Ascending aorta (tissue), 2 donors: ENCODE data around the gene GLIPR1. TPM values are rescaled to one million over a fixed set of nuclear protein-coding genes. Genes with fewer than 3 reads are reported as not detected.
"Not testable (repeated sequence)": the region's sequence is repeated elsewhere in the genome, so short reads cannot be mapped to it uniquely, and the experiment has no call there.

Experiments used
- DNase-seq, 2 donors: peaks; one replicate each; pipeline ENCODE4 v3.0.0-alpha.2; 2019; ENCODE audit warnings: low spot score in 2 of 2
- H3K27ac ChIP-seq, 2 donors: fragments of 200-600 bp; sonication (generic); one replicate each; pipeline ENCODE4 v1.5.1; 2016 to 2017; ENCODE audit warnings: mild to moderate bottlenecking in 1 of 2
- H3K27me3 ChIP-seq: fragments of 200-600 bp; sonication (generic); one replicate; pipeline ENCODE4 v1.5.1; 2017
- H3K36me3 ChIP-seq, 2 donors: fragments of 200-600 bp; sonication (generic); one replicate each; pipeline ENCODE4 v1.5.1; 2016
- H3K4me1 ChIP-seq, 2 donors: fragments of 200-600 bp; sonication (generic); one replicate each; pipeline ENCODE4 v1.5.1; 2016 to 2017; ENCODE audit warnings: mild to moderate bottlenecking in 1 of 2
- H3K4me3 ChIP-seq, 2 donors: fragments of 200-600 bp; sonication (generic); one replicate each; pipeline ENCODE4 v1.5.1; 2016 to 2017; ENCODE audit warnings: mild to moderate bottlenecking in 1 of 2
- H3K9me3 ChIP-seq, 2 donors: fragments of 200-600 bp; sonication (generic); one replicate each; pipeline ENCODE4 v1.5.1; 2016
- intact Hi-C: fragments of 100-400 bp; cut with DNase I; formaldehyde crosslinking; loops from one replicate; pipeline ENCODE4 v1.15.1; 2023
- total RNA-seq: library from RNA; depleted of rRNA; stranded (reverse); fragments of >200 nt; gene quantifications from one replicate; pipeline ENCODE4 v1.1.0, GENCODE V29; 2016
- TF ChIP-seq, protein P1 (sequence below), 3 experiments: fragments of 200-600 bp in 2 of 3; fragments of 450-650 bp in 1 of 3; sonication (generic) in 2 of 3; IDR thresholded peaks; one replicate each; pipeline ENCODE4 v1.5.1; 2016 to 2019; ENCODE audit warnings: antibody characterized with exemption in 3 of 3, mild to moderate bottlenecking in 1 of 3, moderate library complexity in 1 of 3

The GLIPR1 gene
- total RNA-seq, 1 donor from 2014 or later = 43.9 TPM

DNA sequence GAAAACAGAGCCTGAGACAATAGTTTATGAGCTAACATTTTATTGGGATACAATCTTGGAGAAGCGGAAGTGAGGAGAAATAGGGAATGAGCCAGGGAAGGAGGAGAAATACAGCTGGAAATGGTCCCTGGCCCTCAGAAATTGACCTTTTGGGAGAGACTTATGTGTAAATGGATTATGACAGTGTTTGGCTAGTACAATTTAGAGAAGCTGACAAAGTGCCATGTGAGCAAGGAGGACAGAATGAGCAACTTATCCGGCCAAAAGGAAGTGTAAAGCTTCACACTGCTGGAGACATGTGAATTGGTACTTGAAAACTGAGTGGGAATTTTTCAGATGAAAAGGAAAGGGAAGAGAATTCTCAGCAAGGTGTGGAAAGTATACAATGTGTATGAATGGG, 2.9 kb downstream of the GLIPR1 start:
- intact Hi-C loops = loop anchor here (5.0 kb wide), 1 partner anchor 1279 kb away; the partner anchor contains the start of gene ZDHHC17
- peak overlapping the region; percentile 66 to 75 for H3K4me3 ChIP-seq

DNA sequence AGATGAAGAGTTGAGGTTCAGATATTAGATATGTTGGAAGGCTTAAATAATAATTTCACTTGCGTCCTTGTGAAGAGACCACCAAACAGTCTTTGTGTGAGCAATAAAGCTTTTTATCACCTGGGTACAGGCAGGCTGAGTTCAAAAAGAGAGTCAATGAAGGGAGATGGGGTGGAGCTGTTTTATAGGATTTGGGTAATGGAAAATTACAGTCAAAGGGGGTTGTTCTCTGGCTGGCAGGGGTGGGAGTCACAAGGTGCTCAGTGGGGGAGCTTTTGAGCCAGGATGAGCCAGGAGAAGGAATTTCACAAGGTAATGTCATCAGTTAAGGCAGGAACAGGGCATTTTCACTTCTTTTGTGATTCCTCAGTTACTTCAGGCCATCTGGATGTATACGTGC, 3.9 kb downstream of the GLIPR1 start:
- Histone ChIP-seq H3K36me3 (peaks cover 0 to 13% of the 10 kb centered on the region in 2 donors), H3K27ac (peak overlapping the region; percentile 88 to 90), H3K4me3 (peak overlapping the region; percentile 66 to 75), H3K4me1 (peaks cover 8 to 43% of the 10 kb centered on the region in 2 donors)
- H3K9me3 ChIP-seq, DNase-seq, H3K27me3 ChIP-seq: not testable (repeated sequence)
- intact Hi-C loops = loop anchor here (5.0 kb wide), 1 partner anchor 1278 kb away; the partner anchor contains the start of gene ZDHHC17

More for the DNA sequence above, 2.9 kb downstream of the GLIPR1 start:
- Histone ChIP-seq H3K36me3 (peaks cover 0 to 9% of the 10 kb centered on the region in 2 donors), H3K27me3 (no peaks in the 10 kb centered on the region), H3K4me1 (peaks cover 8 to 34% of the 10 kb centered on the region in 2 donors), H3K27ac (peak overlapping the region; percentile 88 to 90), H3K9me3 (no peaks in the 10 kb centered on the region)
- TF ChIP-seq, protein P1, sequence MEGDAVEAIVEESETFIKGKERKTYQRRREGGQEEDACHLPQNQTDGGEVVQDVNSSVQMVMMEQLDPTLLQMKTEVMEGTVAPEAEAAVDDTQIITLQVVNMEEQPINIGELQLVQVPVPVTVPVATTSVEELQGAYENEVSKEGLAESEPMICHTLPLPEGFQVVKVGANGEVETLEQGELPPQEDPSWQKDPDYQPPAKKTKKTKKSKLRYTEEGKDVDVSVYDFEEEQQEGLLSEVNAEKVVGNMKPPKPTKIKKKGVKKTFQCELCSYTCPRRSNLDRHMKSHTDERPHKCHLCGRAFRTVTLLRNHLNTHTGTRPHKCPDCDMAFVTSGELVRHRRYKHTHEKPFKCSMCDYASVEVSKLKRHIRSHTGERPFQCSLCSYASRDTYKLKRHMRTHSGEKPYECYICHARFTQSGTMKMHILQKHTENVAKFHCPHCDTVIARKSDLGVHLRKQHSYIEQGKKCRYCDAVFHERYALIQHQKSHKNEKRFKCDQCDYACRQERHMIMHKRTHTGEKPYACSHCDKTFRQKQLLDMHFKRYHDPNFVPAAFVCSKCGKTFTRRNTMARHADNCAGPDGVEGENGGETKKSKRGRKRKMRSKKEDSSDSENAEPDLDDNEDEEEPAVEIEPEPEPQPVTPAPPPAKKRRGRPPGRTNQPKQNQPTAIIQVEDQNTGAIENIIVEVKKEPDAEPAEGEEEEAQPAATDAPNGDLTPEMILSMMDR (IDR thresholded peaks at IDR 0.05) = no peak
- DNase-seq = no peak

DNA sequence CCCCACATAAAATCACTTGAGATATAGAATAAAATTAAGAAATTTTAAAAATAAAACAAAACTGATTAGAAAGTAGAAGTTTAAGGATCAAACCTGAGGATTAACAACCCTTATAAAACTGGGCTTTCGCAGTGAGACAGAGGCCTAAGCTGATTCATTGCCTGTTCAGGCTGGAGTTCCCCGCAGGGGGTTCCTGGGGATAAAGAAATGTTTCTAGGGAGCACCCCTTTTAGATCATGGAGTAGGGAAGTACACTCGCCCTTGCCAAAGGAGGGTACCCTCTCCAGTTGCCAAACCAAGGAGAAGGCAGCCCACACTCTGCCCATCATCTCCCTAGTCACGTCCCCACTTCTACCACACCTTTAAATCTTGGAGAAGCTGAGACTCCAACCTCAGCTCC, 6.8 kb downstream of the GLIPR1 start:
- no peak overlapping the region for H3K4me3 ChIP-seq
- intact Hi-C loops = no loop called here
- H3K27ac ChIP-seq = no peak overlapping the region
- peaks cover 10 to 26% of the 10 kb centered on the region in 2 donors for H3K36me3 ChIP-seq
- TF ChIP-seq, protein P1 (IDR thresholded peaks at IDR 0.05) = no peak
- DNase-seq = no peak
- no peaks in the 10 kb centered on the region for H3K9me3 ChIP-seq
- peaks cover 8 to 44% of the 10 kb centered on the region in 2 donors for H3K4me1 ChIP-seq
- H3K27me3 ChIP-seq = no peaks in the 10 kb centered on the region

DNA sequence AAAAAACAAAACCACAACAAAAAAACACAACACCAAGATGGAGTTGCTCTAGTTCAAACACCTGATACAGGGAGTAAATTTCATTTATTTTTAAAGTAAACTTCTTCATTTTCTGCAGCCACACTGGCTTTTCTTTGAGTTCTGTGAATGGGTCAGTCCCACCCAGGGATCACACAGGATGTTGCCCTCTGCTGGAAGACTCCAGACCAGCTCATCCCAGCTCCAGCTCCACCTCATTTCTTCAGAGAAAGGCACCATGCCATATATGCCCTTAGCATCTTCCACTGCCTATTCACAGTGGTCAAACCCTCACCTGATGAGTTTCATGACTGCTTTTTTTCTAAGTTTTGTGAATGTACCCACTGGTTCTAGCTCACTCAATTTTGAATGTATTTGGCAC, 8.0 kb downstream of the GLIPR1 start:
- Histone ChIP-seq H3K27ac (peak overlapping the region in 1 of 2 donors; percentile 31), H3K4me3 (no peak overlapping the region), H3K36me3 (peaks cover 14 to 35% of the 10 kb centered on the region in 2 donors), H3K4me1 (peaks cover 8 to 44% of the 10 kb centered on the region in 2 donors), H3K27me3 (no peaks in the 10 kb centered on the region), H3K9me3 (no peaks in the 10 kb centered on the region)
- TF ChIP-seq, protein P1 (IDR thresholded peaks at IDR 0.05) = peak in 2 of 3 experiments; percentile 26 to 38
- intact Hi-C loops = no loop called here
- DNase-seq = no peak

DNA sequence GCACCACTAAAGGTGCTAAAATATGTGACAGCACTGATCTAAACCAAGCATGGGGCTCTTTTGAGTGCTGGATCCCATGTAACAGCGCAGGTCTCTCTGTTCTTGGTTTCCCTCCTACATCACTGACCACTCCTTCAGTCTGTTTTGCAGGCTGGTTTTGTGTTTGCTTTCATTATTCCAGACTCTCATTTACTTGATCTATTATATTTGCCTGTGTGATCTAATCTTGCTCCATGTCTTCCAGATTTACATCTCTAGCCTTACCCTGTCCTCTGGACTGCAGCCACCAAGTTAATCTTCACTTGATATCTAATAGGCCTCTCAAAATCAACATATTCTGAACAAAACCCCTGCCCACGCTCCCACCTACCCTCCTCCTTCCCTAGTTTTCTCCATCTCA, 8.6 kb downstream of the GLIPR1 start:
- intact Hi-C loops = no loop called here
- no peak for DNase-seq
- Histone ChIP-seq H3K36me3 (peaks cover 14 to 40% of the 10 kb centered on the region in 2 donors), H3K9me3 (no peaks in the 10 kb centered on the region), H3K27me3 (no peaks in the 10 kb centered on the region), H3K27ac (peak overlapping the region; percentile 16 to 31), H3K4me3 (no peak overlapping the region), H3K4me1 (peaks cover 6 to 43% of the 10 kb centered on the region in 2 donors)
- TF ChIP-seq, protein P1 (IDR thresholded peaks at IDR 0.05) = no peak

DNA sequence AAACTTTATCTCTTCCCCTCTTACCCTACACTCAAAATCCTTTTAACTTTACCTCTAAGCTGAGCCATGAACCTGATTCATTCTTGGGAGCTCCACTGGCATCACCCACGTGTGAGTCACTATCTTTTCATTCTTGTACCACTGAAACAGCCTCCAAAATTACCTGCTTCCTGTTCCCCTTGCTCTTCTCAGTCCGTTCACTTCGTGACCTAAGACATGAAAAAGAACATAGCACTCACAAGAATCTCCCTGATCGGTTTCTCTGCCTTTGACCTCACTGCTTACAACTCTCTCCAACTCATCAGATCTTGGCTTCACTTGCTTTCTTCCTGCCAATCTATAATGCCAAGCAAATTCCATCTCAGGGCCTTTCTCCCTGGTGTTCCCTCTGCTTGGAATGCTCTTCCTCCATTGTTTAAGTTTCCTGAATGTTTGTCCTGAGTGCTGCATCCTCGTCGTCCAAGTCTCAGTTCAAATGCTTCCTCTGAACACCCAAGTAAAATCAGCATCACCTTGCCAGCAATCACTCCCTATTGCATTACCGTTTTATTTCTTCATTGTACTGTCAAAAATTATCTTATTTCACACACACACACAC, 9.2 kb downstream of the GLIPR1 start:
- Histone ChIP-seq H3K4me1 (peaks cover 3 to 38% of the 10 kb centered on the region in 2 donors), H3K27me3 (no peaks in the 10 kb centered on the region), H3K9me3 (no peaks in the 10 kb centered on the region), H3K36me3 (peaks cover 17 to 44% of the 10 kb centered on the region in 2 donors), H3K4me3 (no peak overlapping the region), H3K27ac (peak overlapping the region; percentile 16 to 31)
- intact Hi-C loops = no loop called here
- TF ChIP-seq, protein P1 (IDR thresholded peaks at IDR 0.05) = no peak
- no peak for DNase-seq
